GM21576 (cell line): Measurements from ENCODE around the gene MTMR10.

ENCODE experiments used
- ATAC-seq: cut with Tn5 transposase; IDR thresholded peaks from one replicate; pipeline ENCODE4 v1.9.1; 2021; ENCODE audit warnings: mild to moderate bottlenecking, moderate library complexity; ENCODE audit not compliant: unreplicated experiment

The MTMR10 gene, protein sequence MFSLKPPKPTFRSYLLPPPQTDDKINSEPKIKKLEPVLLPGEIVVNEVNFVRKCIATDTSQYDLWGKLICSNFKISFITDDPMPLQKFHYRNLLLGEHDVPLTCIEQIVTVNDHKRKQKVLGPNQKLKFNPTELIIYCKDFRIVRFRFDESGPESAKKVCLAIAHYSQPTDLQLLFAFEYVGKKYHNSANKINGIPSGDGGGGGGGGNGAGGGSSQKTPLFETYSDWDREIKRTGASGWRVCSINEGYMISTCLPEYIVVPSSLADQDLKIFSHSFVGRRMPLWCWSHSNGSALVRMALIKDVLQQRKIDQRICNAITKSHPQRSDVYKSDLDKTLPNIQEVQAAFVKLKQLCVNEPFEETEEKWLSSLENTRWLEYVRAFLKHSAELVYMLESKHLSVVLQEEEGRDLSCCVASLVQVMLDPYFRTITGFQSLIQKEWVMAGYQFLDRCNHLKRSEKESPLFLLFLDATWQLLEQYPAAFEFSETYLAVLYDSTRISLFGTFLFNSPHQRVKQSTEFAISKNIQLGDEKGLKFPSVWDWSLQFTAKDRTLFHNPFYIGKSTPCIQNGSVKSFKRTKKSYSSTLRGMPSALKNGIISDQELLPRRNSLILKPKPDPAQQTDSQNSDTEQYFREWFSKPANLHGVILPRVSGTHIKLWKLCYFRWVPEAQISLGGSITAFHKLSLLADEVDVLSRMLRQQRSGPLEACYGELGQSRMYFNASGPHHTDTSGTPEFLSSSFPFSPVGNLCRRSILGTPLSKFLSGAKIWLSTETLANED

DNA sequence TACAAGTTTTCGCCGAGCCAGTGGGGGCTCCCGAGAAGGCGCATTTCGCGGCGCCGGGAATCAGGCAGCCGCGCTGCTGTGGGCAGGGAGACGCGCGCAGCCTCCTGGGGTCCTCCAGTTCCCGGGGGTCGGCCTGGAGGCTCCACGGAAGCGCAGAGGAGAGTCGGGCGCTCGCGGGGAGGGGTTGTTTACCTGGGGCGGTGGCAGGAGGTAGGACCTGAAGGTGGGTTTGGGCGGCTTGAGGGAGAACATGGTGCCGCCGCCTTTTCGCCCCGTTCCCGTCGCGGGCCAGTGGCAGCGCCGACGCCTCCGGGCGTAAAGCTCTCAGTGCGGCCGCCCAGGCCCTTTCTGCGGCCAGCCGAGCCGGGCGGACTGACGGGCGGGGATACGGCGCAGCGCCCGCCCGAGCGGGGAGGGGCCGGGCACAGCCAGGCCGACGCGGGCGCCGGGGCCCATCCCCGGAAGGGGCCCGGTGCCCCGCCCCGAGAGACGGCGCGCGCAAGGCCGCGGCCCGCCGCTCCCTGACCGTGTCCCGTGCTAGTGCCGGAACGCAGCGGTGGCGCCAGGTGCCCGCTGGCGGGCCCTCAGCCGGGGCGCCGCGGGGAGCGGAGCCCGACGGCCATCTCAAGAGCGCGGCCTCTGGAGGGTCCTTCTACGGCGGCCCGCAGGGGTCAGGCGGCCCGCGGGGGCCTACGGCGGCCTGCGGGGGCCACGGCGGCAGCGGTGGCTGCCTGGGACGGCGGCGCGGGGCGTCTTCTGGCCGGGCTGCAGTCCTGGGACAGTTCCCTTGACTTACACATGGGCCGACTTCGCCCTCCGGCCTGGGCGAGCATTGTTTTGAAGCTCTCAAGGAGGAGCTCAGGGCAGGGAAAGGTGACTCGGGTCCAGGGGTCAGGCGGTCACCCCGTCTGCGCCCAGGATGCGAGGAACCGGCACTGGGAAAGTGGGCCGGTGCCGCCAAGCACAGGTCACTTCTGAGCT lies at the start of gene MTMR10:
MTMR10 (minus strand) TSS at position 374 of the 981 bp plus-strand sequence; CDS start at position 252, 122 bp downstream.
- ATAC-seq: peak; percentile 81

DNA sequence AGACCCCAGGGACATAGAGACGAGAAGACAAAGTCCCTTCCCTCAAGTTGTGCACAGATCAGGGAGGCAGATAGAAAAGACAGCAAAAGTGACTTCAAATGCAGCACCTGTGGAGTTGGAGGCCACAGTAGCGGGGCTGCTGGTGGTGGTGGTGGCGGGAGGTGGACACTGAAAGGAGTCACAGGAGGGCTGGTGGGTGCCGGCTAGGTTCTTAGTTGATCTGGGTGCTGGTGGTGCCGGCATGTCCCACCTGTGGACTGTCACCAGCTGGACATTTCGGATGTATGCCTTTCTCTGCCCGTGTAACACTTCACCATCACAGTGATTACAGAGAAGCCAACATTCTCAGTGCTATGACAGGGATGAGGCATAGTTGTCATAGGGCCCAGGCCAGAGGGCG lies 49.2 kb upstream of the MTMR10 start:
- no peak for ATAC-seq

DNA sequence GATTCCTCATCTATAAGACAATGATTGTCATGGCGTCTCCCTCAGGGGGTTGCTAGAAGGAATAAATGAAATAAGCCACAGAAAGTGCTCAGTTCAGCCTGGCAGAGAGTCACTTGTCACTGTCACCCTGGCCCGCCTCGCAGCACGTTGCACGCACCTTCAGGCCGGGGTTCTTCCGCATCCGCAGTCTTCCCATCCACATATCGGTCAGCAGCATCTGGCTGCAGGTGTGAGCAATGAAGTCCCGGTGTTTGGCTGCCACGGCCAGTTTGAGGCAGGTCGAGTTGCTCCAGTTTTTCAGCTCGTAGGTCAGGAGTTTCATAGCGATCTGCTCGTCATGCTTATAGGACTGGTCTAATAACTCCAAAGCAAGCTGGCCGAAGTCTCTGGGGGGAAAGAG lies 48.5 kb upstream of the MTMR10 start:
- ATAC-seq: no peak

DNA sequence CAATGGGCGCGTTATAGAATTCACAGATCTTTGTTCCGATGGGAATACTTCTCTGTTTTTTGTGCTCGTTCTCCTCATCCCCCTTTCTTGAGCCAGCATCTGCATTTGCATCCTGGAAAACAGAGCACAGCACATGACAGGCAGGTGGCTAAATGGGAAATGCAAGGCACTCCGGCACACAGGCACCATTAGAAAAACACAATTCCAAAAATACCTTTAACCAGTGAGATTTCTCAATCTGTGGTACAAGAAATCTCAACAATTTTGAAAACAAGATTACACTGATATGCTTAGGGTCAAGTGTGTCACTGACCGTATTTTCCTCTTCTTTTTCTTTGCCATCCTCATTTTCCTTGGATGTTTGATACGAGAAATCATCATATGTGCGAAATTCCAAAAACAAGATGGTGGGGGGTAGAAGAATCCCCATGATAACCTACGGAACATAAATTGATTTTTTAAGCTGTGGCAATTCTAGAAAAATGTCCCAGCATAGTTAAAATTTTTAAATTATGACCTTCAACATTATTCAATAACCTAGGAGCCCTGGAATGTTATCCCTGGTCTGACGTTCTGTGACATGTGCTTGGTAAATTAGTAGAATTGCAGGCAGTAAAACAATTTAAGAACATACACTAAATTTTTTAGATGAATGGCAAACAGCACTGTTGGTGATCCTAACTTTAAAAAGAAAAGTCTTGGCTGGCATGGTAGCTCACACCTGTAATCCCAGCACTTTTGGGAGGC lies 46.5 kb upstream of the MTMR10 start:
- ATAC-seq: no peak

DNA sequence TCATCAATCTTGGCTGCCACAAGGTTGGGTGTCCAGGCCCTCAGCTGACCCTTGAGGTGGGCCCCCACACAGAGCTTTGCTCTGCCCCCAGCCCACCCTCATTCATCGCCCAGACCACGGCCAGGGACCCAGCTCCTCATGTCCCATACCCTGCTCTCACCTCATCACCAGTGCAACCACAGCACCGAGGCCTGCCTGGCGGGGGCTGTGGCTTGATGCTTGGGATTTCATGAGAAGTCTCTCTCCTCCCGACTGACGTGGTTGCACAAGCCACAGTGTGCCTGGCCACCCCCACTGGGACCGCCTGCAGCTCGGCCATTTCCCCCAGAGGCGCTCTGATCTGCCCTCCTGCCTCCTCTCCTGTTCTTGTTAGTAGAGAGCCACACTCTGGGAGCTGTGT lies 45.4 kb upstream of the MTMR10 start:
- ATAC-seq: no peak

DNA sequence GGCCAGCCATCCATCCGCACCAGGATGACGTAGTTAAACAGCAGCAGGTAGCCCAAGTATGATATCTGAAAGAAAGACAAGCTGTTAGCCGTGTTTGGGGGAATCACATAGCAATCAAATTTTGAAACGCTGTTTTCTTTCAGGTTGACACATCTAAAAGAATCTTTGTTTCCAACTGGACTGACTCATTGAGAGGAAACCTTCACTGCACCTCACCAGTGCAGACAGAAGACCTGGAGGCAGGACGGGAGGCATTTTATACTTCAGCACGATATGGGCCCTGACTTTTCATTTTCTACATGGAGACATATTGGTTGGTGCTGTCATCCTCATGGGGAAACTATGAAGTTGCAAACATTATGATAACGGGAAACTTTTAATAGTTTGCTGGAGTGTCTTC lies 44.2 kb upstream of the MTMR10 start:
- ATAC-seq: no peak

DNA sequence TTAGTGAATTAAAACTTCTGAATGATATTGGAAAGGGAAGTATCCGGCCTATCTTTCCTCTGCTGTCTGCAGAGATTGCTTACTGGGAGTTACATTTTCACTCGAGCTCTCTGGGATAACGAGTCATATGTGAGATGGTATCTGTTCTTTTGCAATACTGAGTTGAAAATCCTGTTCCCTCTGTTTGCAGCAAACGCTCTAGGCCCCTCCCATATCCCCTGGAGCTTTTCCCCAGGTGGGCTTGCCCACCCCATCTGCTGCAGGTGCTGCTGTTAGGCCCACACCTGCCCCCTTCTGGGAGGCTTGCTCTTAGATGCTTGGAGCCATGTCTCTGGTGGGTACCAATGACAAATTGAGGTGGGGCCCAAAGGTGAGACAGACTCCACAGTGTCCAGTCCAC lies 42.7 kb upstream of the MTMR10 start:
- ATAC-seq: no peak

DNA sequence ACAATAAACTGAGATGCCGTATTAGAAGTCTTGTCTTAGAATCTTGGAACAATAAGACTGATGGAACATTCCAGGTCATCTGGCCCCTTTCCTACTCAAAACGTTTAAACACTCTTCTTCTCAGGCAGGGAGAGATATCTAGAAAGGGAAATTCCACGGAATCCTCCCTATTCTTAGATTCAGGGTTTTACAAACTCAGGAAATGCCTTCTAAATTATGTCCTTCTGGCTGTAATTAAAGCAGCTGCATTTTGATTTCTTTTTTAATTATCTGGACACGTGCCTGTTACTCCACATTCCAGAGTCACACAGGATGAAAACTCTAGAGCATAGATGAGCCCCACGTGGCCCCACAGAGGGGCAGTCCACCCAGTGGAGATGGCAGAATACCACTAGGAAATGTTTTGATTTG lies 41.5 kb upstream of the MTMR10 start:
- ATAC-seq: no peak

DNA sequence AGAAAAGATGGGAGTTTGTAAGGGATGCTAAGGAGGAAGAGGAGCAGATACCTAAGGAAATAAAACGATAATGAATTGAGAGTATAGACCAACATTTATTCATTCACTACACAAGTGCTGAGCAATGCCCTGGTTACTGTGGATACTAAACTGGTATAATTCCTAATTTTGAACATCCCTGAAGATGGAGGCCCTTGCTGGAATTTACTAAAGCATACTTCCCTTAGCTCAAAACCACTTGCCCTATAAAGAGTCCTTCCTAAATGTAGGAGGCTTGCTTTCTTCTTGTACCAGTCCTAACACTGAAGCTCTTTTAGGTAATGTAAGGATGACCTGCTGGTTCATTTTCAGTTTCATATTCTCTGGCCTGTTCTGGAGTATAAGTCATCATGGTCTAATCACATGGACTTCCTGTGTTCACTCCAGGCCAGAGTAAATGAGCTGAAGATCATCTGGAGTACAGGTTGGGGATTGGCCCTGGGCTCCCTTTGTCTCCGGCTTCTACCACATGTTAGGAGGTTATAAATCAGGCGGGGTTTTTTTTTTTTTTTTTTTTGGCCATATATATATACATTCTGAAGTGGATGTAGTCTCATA lies 40.1 kb upstream of the MTMR10 start:
- peak; percentile 69 for ATAC-seq

DNA sequence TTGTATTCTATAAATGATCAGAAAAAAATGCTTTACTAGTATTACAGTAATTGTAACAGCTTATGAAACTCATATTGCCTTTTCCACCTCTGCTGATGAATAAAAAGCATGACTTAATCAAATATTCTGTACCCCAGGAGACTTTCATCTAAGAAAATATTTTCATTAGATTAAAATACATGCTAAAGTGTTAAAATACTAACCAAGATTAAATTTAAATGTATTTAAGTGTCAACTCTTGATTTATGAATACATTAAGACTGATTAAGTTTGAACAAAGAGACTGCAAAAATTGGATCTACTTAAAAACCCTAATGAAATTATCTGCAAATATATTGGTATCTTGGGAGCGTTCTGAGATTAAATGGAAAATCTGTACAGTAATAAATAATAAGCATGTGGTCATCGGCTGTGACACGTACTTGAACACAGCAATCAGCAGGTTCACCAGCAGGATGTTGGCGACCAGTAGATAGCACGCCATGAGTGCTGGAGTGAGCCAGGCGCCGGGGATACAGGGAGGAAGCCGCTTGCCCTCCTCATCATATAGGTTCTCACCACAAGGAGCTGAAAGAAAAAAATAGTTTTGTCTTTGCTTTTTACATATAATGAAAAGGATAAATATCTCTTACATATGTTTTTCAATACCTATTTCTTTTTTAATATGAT lies 36.6 kb upstream of the MTMR10 start:
- no peak for ATAC-seq

DNA sequence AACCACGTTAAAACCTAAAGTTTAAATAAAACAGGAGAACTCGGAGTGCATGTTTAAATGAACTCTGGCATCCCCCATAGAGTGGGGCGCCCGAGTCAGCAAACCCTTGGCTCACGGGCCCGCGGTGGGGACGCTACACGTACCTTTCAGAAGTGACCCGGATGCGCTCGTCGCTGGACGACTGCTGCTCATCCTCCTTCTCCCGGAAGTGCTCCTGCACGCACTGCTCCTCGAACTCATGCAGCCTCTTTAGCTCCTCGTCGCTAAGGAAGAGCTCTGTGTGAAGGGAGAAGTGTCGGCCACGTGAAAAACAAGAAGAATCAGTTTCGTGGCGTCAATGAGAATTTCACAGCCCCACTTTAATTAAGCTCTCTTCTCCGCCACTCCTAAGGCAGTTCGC lies 34.6 kb upstream of the MTMR10 start:
- ATAC-seq: no peak

DNA sequence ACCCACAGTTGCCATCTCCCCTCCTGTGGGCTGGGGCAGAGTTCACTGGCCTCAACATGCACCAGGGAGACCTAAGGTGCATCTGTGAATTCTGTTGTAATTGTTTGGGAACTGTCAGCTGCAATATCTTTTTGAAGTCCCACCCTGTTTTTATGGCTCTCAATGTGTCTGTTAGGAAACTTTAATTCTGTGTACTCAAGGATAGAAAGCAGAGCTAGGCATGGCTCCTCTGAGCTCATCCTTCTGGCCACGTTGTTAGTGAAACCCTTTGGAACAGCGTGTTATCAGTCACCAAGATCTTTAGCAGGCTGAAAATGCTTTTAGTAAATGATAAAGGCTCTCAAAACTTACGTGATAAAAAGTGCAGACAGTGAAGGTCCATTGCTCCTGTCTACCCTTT lies 33.6 kb upstream of the MTMR10 start:
- no peak for ATAC-seq

DNA sequence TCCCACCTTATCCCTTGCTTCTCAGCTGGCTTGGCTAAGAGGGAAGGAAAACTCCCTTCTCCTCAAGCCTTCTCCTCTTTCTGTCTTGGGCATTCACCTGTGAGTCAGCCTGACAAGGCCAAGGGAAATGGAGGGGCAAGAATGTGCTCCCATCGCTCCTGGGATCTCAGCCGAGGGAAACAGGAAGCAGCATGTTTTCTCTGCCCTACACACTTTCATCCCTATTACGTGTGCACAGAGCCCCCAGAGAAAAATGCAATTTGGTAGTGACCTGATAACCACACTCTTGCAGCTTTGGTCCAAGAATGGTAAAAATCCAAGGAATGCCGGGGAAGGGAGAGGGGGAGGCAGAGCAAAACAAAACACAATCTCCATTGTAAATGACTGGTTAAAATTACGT lies 32.9 kb upstream of the MTMR10 start:
- ATAC-seq: no peak

DNA sequence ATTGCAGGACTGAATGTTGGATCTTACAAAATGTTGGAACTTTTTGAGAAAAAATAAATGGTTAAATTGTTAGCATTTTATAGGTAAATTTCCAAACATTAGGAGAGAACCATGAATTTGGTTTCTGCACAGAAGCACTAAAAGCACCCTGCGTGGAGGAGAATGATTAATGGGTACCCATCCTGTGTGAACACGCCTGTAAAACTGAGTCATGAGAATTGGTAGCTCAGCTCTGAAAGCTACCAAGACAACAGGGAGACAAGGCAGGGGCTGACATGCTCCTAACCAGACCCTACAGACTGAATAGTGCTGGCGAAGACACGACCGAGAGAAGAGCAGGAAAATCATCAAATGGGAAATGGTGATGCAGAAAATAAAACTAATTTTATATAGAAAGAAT lies 32.4 kb upstream of the MTMR10 start:
- no peak for ATAC-seq

DNA sequence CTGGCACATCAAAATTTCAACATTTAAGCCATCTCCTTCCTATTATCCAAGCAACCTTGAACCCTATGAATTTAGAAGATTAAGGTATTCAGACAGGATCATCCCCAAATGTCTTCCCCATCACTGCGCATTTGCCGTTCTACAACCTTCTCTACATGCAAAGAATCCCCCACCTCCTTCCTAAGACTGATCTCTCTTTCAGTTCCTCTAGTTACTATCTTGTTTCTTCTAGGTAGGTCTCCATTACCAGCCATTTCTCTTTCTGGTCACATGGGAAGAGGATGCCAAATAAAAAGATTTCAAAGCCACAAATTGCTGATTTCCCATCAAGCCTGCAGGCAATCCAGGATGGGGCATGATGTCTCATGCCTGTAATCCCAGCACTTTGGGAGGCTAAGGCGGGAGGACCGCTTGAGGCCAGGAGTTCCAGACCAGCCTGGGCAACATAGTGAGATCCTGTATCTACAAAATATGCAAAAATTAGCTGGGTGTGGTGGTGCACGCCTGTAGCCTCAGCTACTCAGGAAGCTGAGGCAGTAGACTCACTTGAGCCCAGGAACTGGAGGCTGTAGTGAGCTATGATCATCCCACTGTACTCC lies 29.7 kb upstream of the MTMR10 start:
- ATAC-seq: no peak

DNA sequence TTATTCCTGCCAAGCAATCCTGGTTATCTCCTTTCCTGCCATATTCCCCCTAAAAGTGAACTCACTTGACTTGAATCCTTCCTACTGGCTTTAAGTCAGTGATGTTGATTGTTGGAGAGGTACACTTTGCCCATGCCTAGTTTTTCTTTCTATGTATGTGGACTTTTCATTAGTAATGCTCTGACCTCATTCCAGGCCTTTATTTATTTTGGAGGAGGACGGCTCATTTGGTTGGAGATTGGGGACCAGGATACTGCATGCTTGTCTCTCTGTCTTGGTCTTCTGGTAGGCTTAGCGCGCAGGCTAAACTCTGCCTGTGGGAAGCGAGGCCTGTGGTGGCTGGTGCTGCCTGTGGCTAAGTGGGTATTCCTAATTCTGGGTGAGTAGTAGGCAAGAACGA lies 29.1 kb upstream of the MTMR10 start:
- no peak for ATAC-seq

DNA sequence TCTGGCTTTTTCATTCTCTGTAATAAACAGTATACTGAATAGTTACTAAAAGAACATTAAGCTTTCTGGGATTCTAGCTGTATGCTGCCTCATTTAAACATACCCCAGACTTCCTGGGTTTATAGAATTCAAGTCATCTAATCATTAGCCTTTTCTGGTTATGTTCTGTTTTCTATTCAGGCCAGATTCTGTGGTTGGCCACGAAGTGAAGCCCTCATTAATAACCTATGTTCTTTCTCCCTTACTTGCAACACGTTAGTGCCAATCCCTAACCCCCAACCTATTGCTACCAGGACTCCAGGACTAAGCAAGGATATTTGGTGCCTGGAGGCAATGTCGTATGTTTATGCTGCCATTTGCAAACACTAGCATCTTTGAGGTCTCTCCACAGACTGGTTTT lies 28.6 kb upstream of the MTMR10 start:
- ATAC-seq: no peak

DNA sequence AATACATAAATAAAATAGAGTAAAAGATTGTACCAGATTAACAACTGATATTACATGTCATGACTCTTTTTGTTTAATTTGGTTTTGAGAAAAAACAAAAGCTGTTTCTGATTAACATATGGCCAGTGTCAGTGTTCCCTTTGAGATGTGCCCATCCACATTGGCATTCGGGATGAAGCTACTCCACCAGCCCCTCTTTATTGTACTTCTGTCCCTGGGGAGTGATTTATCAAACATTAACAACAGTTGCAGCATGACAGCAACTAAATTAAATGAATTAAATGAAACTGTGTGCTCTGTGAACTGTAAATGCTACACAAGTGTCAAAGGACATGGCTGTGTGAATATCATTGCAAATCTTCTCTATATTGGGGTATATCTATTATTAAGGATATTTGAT lies 25.9 kb upstream of the MTMR10 start:
- ATAC-seq: no peak

DNA sequence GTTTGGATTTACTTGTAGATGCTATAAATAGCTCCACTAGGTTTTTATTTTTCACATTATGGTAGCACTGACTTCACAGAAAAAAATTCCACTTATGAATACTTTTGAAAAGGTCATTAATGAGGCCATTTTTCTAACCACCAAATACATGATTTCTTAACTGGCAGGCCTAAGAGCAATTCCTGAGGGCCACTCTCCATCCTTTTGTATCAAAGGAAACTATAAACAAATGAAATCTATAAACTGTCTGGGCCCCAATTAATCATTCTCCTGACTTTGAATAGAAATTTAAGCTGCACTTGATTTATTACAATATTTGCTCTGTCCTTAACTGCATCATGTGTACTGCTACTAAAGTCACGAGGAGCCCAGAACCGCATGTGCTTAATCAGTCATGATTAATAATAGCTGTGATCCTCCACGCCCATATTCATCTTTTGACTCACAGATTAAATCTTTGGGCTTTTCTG lies 25.1 kb upstream of the MTMR10 start:
- ATAC-seq: no peak
